Measurements from ENCODE around the gene VAC14.
"Not testable (repeated sequence)": the region's sequence is repeated elsewhere in the genome, so short reads cannot be mapped to it uniquely, and the experiment has no call there.

The VAC14 gene

DNA sequence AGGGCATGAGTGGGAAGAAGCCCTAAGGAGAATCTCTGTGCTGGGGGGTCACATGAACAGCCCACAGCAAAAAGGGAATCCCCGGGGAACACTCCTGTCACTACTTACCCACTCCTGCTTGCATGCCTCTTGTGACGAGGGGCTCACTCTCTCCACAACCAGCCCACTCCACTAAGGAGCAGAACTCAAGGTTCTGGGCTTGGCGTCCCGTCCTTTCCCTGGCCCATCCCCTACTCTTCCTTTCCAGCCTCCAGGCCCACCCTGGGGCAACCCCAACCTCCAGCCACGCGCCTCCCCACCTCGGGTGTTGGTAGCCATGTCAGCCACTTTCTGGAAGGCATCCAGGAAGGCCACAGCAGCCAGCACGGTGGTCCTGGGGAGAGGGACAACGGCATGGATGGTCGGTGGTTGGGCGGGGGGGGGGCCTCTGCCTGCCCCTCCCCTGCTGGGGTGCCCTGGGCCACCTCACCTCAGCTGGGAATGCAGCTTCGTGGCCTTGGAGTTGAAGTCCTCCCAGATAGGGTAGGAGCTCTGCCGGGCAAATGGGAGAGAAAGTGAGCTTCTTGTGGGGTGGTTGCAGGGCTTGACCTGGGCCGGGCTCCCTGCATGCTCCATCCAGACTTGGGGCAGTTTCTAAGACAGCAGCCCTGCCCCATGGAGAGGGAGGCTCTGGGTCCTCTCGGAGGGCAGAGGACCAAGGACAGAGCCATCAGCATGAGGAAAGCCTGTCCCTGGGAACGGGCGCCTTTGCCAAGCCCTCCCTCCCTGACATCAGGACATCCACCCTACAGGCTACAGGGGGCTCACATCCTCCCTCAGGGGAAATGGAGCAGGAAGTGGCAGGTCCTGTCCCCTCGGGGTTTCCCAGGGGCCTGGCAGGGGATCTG, 120.2 kb downstream of the VAC14 start:
- no peak for DNase-seq (ENCODE audit: low read depth)

DNA sequence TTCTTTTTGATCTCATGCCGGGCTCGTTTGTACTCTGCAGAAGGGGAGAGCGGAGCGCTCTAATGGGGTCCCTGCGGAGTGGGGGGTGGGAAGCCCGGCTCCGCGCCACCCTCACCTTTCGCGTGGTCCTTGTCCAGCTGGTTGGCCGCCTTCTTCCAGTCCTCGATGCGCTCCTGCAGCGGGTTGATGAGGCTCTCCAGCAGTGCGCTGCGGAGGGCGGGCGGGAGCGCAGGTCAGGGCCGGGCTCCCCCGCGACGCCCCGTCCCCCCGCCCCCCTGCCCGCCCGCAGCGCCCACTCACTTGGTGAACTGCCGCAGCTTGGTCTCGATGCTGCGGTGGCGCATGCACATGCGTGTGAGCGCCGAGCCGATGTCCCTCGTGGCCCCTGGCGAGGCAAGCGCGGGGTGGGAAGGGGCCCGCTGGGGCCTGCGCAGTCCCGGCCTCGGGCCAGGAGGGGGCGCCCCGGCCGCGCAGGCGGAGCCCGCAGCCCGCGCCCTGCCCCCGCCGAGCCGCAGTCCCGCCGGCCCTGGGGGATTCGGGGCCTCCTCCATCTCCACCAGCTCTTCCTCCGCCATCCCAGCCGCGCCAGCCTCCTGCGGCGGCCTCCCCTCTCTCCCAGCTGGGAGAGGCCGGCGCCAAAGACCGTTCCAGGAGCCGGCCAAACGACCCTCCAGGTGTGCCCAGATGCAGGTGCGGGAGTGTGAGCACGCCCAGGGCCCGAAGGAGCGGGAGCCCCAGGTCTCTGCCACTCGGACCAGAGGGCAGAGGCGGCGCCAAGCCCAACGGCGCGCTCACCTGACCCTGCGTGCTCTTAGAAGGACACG, 121.1 kb downstream of the VAC14 start:
- DNase-seq (ENCODE audit: low read depth): no peak

DNA sequence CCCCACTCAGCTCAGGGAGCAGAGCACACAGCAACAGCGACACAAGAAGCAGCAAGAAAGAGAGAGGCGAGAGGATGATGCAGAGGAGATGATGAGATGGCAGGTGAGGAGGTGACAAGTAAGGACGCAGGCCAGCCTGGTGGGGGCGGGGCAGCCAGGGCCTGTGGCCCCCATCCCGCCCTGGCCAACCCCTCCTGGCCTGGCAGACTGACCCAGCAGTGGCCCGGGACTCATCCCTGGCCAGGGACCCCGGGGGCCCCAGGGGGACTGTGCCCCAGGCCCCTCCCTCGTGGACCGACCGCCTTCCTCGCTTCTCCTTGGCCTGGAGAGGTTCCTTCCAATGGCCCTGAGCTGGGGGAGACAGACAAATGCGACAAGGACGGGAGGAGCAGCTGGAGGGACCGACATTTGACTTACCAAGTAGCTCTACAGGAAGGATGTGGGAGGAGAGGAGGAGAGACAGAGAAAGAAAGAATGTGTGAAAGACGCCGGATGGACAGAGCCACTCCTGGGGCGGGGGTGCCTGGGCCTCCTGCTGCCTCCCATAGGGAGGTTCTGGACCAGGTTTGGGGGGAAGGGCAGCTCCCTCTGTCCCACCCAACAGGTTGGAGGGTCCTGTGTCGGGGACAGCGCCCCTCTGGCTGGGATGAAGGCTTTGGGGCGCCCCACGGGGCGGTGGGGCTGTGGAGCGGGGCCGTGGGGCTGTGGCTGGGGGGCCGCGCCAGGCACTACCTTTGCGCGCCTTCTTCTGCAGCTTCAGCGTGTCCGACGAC, 121.9 kb downstream of the VAC14 start:
- no peak for DNase-seq (ENCODE audit: low read depth)

DNA sequence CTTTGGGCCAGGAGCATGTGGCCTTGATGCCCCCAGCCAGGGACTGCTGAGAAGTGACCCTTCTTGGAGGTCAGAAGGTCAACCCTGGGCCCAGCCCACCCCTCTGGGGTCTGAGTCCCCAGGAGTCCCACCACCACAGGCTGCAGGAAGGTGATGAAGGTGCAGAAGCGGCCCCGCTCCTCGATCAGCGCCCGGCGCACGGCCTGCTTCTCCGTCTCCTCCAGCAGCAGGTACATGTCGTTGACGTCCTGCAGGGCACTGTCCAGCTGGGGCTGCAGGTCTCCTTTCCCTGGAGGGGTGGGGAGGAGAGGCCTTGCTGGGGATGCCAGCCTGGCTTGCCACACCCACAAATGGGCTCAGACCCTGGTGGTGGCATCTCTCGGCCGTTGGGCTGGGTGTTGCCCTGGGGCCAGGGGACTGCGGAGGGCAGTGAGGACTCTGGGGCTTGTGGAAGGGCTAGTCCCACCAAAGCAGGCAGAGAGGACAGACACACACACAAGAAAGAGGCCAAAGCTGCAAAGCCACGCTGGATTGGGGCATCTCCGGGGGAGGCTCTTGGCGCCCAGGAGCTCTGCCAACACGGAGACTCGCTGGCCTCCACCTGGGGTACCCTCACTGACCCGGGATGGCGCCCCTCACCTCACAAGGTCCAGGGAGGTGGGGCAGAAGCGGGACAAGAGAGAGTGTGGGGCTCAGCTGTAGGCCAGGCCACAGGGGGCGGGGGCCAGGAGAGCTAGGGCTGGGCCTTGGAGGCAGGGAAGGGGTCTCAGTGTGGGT, 122.6 kb downstream of the VAC14 start:
- DNase-seq (ENCODE audit: low read depth): no peak

DNA sequence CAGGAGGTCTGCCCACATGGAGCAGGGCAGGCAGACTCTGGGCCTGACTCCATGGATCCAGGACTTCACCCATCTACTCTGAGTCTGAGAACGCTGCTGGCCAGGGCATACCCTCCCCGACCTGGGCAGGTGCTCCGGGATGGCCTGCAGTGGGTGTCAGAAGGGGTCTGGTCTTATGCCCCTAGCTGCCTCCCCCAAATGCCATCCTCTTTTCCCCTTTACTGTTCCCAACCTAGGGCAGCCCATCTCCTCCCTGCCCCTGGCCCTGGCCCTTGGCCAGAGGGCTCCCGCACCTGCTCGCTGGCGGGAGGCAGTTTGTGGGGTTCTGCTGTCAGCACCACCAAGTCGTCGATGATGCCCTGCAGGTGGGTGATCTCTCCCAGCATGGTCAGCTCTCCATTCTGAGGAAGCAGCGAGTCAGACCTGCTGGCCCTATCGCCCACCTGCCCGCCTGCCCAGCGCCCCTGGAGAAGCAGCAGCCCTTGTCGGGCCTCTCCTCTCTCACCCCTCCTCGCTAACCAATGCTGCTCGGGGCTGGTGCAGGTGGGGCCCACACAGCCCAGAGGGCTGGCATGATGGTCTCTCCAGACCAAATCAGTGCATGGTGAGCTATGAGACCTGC, 123.3 kb downstream of the VAC14 start:
- DNase-seq (ENCODE audit: low read depth): no peak

DNA sequence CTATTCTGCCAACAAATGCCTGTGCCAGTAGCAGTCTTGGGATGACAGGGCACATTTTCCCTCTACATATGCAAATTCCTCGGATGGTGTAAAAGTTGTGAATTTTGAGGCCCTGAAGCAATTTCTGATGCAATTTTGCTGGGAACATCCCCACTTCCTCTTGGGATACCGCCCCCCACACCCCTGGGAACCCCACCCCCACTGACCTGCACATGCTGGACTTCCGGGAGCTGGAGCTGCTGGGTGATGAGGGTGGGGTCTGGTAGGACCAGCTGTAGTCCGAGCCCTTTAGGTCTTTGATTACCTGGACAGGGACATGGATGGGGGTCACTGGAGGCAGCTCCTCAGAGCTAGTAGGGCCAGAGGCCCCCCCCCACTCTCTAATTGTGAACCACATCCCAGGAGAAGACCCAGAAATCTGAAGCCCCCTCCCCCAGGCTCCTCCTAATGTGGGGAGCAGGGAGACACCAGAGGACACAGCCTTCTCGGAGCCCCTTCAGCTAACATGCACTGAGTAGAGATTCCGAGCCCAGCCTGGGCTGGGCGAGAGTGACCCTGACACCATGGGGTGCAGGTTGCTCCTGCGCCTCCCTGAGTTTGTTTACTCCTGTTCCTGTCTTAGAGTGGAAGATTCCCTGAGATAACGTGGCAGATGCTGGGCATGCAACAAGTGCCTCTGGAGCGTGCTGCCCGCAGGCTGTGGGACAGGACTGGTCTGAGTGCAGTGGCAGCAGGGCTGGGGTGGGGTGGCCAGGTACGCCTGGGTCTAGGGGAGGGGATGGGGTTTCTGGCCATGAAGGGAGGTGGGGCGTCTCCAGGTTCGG, 124.1 kb downstream of the VAC14 start:
- no peak for DNase-seq (ENCODE audit: low read depth)

DNA sequence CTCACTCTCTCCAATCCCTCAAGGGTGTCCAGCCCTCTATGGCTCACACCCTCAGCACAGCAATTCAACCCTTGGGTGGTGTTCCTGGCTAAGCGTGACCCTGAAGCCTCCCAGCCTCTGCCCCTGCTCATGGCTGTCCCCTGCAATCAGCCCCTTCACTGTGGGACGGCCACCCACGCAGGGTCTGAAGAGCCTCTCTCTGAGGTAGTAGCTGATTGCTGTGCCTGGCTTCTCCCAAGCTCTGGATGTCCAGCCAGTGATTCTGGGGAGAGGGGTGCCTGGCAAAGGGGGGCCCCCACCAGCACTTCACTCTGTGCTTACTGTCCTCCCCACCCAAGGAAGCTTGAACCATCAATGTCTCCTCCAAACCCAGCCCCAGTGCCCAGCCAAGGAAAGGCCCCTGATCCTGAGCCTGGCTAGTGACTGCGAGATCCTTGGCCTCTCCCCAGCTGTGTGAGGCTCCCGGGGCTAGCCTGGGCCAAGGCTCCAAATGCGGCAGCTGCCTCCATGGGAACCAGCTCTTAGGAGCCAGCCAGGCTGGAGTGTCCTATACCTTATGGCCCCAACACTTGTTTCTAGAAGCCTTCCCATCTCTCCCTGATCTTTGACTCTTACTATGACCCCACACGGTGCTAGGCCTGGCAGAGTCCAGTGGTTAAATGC, 125.0 kb downstream of the VAC14 start:
- no peak for DNase-seq (ENCODE audit: low read depth)

DNA sequence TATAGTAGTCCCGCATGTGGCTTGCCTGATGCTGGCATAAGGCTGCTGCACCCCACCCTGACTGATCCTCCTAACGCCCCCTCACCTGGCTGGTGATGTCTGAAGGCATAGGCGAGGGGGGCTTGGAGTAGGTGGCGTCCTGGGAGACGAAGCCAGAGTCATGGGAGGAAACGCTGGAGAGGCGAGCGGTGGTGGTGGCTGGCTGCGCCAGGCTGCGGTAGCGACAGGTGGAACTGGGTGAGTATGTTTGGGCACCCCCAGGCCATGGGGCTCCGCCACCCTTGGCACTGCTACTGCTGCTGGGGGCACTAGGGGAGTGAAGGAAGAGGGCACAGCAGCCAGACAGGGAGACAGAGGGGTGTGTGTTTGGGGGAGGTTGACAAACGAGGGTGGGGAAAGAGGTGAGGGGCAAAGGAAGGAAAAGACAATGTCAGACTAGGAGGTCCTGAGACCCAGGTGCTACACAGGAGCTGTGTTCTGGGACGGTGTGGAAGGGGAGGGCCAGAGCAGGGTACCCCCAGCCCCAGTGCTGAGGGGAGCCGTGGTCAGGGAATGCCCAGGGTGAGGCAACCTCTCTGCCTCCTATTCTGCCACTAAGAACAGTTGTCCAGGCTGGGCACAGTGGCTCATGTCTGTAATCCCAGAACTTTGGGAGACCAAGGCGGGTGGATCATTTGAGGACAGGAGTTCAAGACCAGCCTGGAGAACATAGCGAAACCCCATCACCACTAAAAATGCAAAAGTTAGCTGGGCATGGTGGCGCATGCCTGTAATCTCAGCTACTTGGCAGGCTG, 126.5 kb downstream of the VAC14 start:
- DNase-seq (ENCODE audit: low read depth): no peak

DNA sequence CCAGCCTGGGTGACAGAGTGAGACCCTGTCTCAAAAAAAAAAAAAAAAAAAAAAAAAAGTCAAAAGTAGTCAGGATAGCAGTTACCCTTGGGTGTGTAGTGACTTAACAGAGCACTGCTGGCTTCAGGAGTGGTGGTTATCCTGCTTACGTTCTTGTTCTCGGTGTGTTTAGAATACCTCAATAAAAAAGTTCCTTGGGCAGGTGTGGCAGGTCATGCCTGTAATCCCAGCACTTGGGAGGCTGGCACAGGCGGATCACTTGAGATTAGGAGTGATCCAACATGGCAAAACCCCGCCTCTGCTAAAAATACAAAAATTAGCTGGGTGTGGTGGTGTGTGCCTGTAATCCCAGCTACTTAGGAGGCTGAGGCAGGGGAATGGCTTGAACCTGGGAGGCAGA, 130.0 kb downstream of the VAC14 start:
- DNase-seq (ENCODE audit: low read depth): not testable (repeated sequence)

DNA sequence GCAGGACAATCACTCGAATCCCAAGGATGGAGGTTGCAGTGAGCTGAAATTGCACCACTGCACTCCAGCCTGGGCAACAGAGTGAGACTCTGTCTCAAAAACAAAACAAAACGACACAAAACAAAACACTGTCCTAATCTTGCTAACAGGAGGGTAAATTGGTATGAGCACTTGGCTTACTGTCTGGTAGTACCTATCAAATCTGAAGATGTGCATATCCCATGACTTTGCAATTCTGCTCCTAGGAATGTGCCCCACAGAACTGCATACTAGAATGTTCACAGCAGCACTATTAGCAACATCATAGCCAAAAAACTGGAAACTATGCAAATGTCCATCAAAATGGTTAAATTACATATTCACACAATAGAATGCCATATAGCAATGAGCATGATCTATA, 130.8 kb downstream of the VAC14 start:
- DNase-seq (ENCODE audit: low read depth): no peak

DNA sequence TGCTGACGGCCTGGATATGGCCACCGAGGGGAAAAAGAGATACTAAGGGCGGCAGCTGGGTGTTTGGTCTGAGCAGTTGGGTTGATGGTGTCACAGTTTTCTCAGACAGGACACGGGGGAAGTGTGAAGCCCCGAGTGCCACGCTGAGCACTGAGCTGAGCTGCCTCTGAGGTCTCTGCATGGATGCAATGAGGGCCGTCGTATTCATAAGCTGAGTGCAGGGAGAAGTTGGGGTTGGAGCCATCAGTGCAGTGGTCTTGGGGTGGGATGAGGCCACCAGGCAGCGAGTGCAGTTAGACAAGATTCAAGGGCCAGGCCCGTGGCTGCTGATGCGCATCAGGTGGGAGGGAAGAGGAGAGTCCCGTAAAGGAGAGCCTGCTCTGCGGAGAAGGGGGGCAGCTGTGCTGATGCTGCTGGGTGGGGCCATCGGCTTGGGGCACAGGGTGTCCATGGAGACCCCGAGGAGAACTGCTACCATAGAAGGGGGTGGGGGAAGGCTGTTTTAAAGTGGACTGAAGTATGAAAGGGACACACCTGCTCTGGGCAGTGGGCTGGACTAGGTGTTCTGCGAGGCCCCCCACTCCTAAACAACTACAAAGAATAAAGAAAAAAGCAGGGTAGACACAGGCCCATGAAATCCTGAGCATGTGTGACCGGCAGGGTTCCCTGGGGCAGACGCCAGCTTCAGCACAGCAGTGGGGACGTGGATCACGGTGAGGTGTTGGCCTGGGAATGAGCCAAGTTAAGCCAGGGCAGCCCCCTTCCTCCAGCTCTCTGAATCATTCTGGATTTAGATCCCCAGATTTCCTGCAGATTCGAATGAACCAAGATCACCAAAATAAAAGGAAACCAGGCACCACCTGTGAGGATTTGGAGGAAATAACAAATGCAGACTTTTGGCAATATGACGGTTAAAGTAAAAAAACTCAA, 134.9 kb downstream of the VAC14 start:
- no peak for DNase-seq (ENCODE audit: low read depth)

DNA sequence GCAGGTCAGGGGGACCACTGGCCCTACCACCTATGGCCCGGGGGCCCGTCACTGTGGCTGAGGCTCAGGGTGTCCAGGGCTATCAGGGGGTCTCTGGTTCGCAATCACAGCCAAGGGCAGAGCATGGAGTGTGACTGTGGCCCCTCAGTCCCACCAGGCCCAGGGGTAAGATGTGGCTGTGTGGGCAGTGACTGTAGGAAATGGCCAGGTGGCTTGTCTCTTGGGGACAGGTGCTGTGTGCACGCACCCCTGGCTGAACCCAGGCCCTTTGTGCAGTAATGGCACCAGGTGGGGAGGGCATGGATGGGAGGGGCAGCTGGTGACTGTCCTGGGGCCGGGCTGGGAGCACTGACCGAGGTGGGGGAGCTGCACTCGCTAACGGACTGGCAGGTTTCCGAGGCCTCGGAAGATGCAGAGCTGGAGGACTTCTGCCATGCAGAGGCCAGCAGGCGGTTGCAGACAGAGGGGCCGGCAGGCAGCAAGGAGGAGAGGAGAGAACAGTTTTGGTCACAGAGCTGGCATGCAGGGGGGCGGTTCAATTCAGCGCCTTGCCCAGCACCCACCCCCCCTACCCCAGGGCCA, 135.8 kb downstream of the VAC14 start:
- DNase-seq (ENCODE audit: low read depth): no peak

DNA sequence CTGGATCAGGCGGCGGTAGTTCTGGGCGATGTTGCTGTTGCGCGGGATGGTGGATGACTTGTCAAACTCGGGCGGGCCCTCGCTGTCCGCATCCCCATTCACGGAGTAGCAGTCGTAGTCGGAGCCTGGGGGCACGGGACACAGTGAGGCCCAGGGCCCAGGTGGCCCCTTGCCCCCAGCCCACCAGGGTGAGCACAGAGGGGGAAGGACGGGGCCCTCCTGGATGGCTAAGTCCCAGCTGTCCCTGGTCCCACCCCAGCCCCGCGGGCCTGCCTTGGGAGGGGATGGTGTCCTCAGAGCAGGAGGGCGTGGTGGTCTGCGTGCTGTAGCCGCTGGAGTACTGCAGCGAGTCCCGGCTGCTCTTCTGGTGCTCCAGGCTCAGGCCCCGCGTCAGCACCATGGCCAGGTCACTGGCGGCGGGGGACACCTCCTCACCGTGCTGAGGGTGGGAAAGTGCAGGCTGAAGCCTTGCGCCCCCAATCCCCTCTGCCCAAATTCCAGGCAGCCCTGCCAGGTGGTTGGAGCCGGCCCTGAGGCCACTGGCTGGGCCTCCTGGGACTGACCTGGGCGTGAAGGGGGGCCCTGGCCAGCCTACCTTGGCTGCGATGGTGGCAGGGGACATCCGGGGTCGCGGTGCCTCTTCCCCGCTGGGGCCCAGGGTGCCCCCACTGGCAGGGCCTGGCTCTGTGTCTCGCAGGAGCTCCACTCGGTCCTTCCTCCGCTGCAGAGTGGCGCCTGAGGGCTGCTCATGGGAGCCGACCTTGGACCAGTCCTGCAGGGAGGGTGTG, 136.4 kb downstream of the VAC14 start:
- no peak for DNase-seq (ENCODE audit: low read depth)

DNA sequence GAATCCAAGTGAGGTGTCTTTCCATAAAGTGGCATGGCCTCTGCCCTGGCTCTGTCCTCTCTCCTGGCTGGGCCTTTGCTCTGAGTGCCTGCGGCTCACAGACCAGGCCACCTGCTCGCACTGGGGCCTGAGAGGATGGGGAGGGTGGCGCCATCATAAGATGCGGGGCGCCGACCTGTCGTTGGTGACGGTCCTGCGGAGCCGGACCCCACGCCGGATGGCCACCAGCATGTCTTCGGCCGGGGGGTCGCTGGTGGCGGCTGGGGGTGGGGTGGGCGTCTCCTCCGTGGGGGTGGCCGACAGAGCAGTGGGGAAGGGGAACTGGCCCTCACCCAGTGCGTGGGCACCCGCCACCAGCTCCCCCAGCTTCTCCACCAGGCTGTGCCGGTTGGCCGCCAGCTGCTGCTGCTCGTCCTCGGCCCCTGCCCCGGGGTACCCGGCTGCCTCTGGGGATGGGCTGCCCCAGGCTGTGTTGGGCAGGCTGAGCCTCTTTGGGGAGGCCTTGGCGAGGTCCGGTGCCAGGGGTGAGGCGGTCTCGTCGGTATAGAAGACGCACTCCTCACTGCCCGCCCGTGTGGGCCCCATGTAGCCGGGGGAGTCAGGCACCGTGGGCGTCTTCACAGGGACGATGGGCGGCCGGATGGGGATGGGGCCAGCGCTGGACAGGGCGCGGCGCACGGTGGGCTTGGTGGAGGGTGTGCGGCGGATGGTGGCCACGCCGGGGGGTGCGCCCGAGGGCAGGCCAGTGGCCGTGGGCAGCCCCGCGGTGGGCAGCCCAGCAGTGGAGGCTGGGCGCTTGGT, 137.2 kb downstream of the VAC14 start:
- no peak for DNase-seq (ENCODE audit: low read depth)

DNA sequence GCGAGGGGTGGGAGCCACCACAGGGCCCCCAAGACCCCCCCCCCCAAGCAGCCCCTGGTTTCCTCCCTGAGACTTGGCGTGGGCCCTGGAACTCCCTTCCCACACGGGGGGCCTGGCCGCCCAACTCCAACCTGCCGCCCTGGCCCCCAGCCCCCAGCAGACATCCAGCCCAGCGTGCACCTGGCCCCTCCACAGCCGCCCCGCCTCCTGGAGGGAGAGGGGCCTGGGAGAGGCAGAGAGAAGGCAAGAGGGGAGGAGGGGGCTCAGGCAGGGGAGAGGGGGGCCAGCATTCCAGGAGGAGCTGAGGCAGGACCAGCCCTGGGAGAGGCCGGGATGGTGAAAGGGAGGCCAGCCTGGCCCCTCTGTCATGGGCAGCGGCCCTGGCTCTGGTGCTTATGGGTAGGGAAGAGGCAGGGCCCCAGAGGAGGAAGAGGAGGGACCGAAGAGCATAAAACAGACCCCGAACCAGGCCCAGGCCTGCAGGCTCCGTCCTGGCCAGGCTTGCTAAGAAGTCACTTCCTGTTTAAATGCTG, 137.9 kb downstream of the VAC14 start:
- DNase-seq (ENCODE audit: low read depth): no peak

Data from stimulated activated CD8-positive, alpha-beta memory T cell treated with anti-CD3 and anti-CD28 coated beads, Interleukin-12 subunit alpha, Interleukin-12 subunit beta, amount 100 ng/mL, for 1 hour (primary cell).